HCT116 (cell line): ENCODE data around the gene DNM3. TPM values are rescaled to one million over a fixed set of nuclear protein-coding genes. Genes with fewer than 3 reads are reported as not detected.
A peak's percentile ranks its signal among the peaks of the same experiment; 100 is the strongest.

Experiments used
- ATAC-seq: fragments of 200-7000 bp; cut with Tn5 transposase; 2 replicates; pipeline ENCODE4 v1.9.1; 2020; ENCODE audit warnings: mild to moderate bottlenecking, moderate library complexity
- BruUV-seq: library from RNA; stranded (reverse); fragments of 400-500 nt; replicated peaks from 2 replicates; lab custom pipeline; 2021; lab: Mats Ljungman, UMichigan
- CTCF ChIA-PET: fragments of 300-600 bp; sonication (Branson Sonifier 250); formaldehyde crosslinking; loops from one replicate; lab custom pipeline; 2021; ENCODE audit warnings: antibody characterized with exemption; lab: Charles Lee
- POLR2A ChIA-PET: fragments of 300-600, 350-600 bp; sonication (Branson Sonifier 250); formaldehyde crosslinking; loops from one replicate; lab custom pipeline; 2021; ENCODE audit warnings: antibody characterized with exemption; lab: Charles Lee
- RAD21 ChIA-PET, 2 experiments: fragments of 300-600 bp; sonication (Branson Sonifier 250); formaldehyde crosslinking; loops; one replicate each; lab custom pipeline; 2023; ENCODE audit warnings: low total read pairs in 2 of 2; ENCODE audit not compliant: uncharacterized antibody in 2 of 2, unreplicated experiment in 2 of 2, low non-redundant PET in 1 of 2; lab: Charles Lee
- DNase-seq: peaks from one replicate; pipeline ENCODE4 v3.0.0-alpha.2; 2010; ENCODE audit warnings: low read depth, low spot score
- H2AFZ ChIP-seq: fragments of 200-600 bp; shearing (Covaris generic), sonication (generic); 2 replicates; pipeline ENCODE4 v1.6.1; 2017; ENCODE audit warnings: low read depth, mixed run types, mixed read lengths, antibody characterized with exemption, low read length; ENCODE audit not compliant: poor library complexity, severe bottlenecking
- H3K27ac ChIP-seq: 2 replicates; pipeline ENCODE4 v1.5.1; 2012; ENCODE audit warnings: low read depth, low read length
- H3K27me3 ChIP-seq: fragments of 200-600 bp; sonication (generic); 2 replicates; pipeline ENCODE4 v1.6.1; 2016; ENCODE audit warnings: mixed run types, low read length, mixed read lengths; ENCODE audit not compliant: insufficient read depth
- H3K36me3 ChIP-seq, 2 experiments: fragments of 200-500 bp in 1 of 2; fragments of 200-600 bp in 1 of 2; sonication (Bioruptor generic) in 1 of 2; sonication (generic) in 1 of 2; 2 replicates each; pipeline versions ENCODE4 v1.5.1 to v1.6.1; 2014 to 2016; ENCODE audit warnings: low read length in 2 of 2, inconsistent platforms in 1 of 2, mixed read lengths in 1 of 2, mixed run types in 1 of 2; ENCODE audit not compliant: insufficient read depth in 2 of 2, control insufficient read depth in 1 of 2
- H3K4me1 ChIP-seq, 2 experiments: fragments of 200-600 bp in 1 of 2; sonication (generic) in 1 of 2; 2 replicates each; pipeline versions ENCODE4 v1.5.1 to v1.6.1; 2012 to 2017; ENCODE audit warnings: low read length in 2 of 2, inconsistent platforms in 1 of 2, mild to moderate bottlenecking in 1 of 2, mixed read lengths in 1 of 2, mixed run types in 1 of 2, moderate library complexity in 1 of 2; ENCODE audit not compliant: insufficient read depth in 2 of 2, control insufficient read depth in 1 of 2
- H3K4me2 ChIP-seq: fragments of 200-600 bp; sonication (generic); 2 replicates; pipeline ENCODE4 v1.6.1; 2017; ENCODE audit warnings: mixed run types, low read length, mixed read lengths
- H3K4me3 ChIP-seq, 2 experiments: fragments of 200-600 bp in 1 of 2; sonication (generic) in 1 of 2; replicated peaks in 1 of 2; 2 replicates each; pipeline ENCODE4 v1.5.1; 2011 to 2016; ENCODE audit warnings: low read length in 2 of 2, control low read depth in 1 of 2, low read depth in 1 of 2, mild to moderate bottlenecking in 1 of 2, mixed read lengths in 1 of 2, mixed run types in 1 of 2
- H3K79me2 ChIP-seq: fragments of 200-600 bp; sonication (generic); 2 replicates; pipeline ENCODE4 v1.6.1; 2017; ENCODE audit warnings: mild to moderate bottlenecking, mixed run types, low read length, moderate library complexity, mixed read lengths; ENCODE audit not compliant: insufficient read depth
- H3K9ac ChIP-seq: fragments of 200-600 bp; sonication (generic); 2 replicates; pipeline ENCODE4 v1.6.1; 2016; ENCODE audit warnings: low read length, mixed read lengths
- H3K9me2 ChIP-seq: fragments of 200-600 bp; sonication (generic), shearing (Covaris generic); 2 replicates; pipeline ENCODE4 v1.6.1; 2017; ENCODE audit warnings: mixed run types, mild to moderate bottlenecking, moderate library complexity; ENCODE audit not compliant: insufficient read depth
- H3K9me3 ChIP-seq, 2 experiments: fragments of 200-500 bp in 1 of 2; fragments of 200-600 bp in 1 of 2; sonication (Bioruptor generic) in 1 of 2; sonication (generic) in 1 of 2; 2 replicates each; pipeline ENCODE4 v1.6.1; 2014 to 2017; ENCODE audit warnings: low read length in 2 of 2, mixed read lengths in 2 of 2, inconsistent platforms in 1 of 2, low read depth in 1 of 2, mild to moderate bottlenecking in 1 of 2, mixed run types in 1 of 2, moderate library complexity in 1 of 2; ENCODE audit not compliant: control insufficient read depth in 1 of 2, insufficient read depth in 1 of 2
- H4K20me1 ChIP-seq: fragments of 200-600 bp; sonication (generic), shearing (Covaris generic); 2 replicates; pipeline ENCODE4 v1.6.1; 2017; ENCODE audit warnings: mixed run types, mild to moderate bottlenecking, moderate library complexity; ENCODE audit not compliant: insufficient read depth
- ATF3 ChIP-seq: IDR thresholded peaks from 2 replicates; pipeline ENCODE4 v1.6.1; 2012
- CBX3 ChIP-seq: IDR thresholded peaks from 2 replicates; pipeline ENCODE4 v1.6.1; 2012; ENCODE audit warnings: low read depth
- CTCF ChIP-seq, 3 experiments: fragments of 200-600 bp in 1 of 3; sonication (generic) in 1 of 3; IDR thresholded peaks in 2 of 3; conservative IDR thresholded peaks in 1 of 3; 2 replicates each; pipeline ENCODE4 v1.5.1; 2012 to 2017; ENCODE audit warnings: low read depth in 2 of 3, low read length in 2 of 3, antibody characterized with exemption in 1 of 3, borderline replicate concordance in 1 of 3, control low read depth in 1 of 3, mild to moderate bottlenecking in 1 of 3, mixed read lengths in 1 of 3, mixed run types in 1 of 3, moderate library complexity in 1 of 3; ENCODE audit not compliant: insufficient read depth in 1 of 3
- EZH2 ChIP-seq: fragments of 200-600 bp; sonication (generic); IDR thresholded peaks from 2 replicates; pipeline ENCODE4 v1.6.1; 2017; ENCODE audit warnings: antibody characterized with exemption, mixed run types
- EZH2phosphoT487 ChIP-seq: fragments of 200-600 bp; IDR thresholded peaks from 2 replicates; pipeline ENCODE4 v1.6.1; 2018; ENCODE audit warnings: antibody characterized with exemption, borderline replicate concordance
- FOSL1 ChIP-seq: IDR thresholded peaks from 2 replicates; pipeline ENCODE4 v1.6.1; 2012; ENCODE audit warnings: low read depth
- JUND ChIP-seq: IDR thresholded peaks from 2 replicates; pipeline ENCODE4 v1.6.1; 2012
- REST ChIP-seq: IDR thresholded peaks from 2 replicates; pipeline ENCODE4 v1.6.1; 2012; ENCODE audit warnings: low read depth
- SP1 ChIP-seq: IDR thresholded peaks from 2 replicates; pipeline ENCODE4 v1.6.1; 2012; ENCODE audit warnings: low read depth
- ZBTB33 ChIP-seq: IDR thresholded peaks from 2 replicates; pipeline ENCODE4 v1.6.1; 2011; ENCODE audit warnings: mild to moderate bottlenecking, low read length, moderate library complexity; ENCODE audit not compliant: insufficient replicate concordance; ENCODE audit errors: extremely low read depth
- ZFX ChIP-seq: fragments of 450-650 bp; IDR thresholded peaks from 2 replicates; pipeline ENCODE4 v1.6.1; 2017
- ZNF274 ChIP-seq: fragments of 200-500 bp; sonication (Bioruptor generic); IDR thresholded peaks from 2 replicates; pipeline ENCODE4 v1.6.1; 2014; ENCODE audit warnings: mild to moderate bottlenecking, low read depth, low read length, inconsistent platforms
- intact Hi-C: fragments of 100-400 bp; cut with micrococcal nuclease; formaldehyde crosslinking; loops from 2 replicates; pipeline ENCODE4 v1.10.0; 2022
- total RNA-seq: library from RNA; stranded (reverse); gene quantifications from one replicate; pipeline ENCODE4 v1.2.1, GENCODE V29; 2021; ENCODE audit not compliant: unreplicated experiment

DNM3 gene
- total RNA-seq, 1 experiment from 2014 or later: 3.1 TPM

- Histone ChIP-seq H3K79me2 (no peaks in the 10 kb centered on the region), H3K9me3 (no peaks in the 10 kb centered on the region), H3K4me3 (no peak overlapping the region), H3K9me2 (no peaks in the 10 kb centered on the region), H3K4me1 (peaks cover 20 to 29% of the 10 kb centered on the region in 2 experiments), H4K20me1 (no peaks in the 10 kb centered on the region), H3K27me3 (no peaks in the 10 kb centered on the region), H3K9ac (no peak overlapping the region), H3K4me2 (peak overlapping the region; percentile 2; the same call in 1 of the 2 replicates), H3K36me3 (no peaks in the 10 kb centered on the region)
- ATAC-seq (no peak), DNase-seq (no peak)
- ChIA-PET RAD21 (no interaction called here), POLR2A (no interaction called here), CTCF (no interaction called here)
- no TSS peak for BruUV-seq
- TF ChIP-seq ATF3 (no peak), FOSL1 (no peak), EZH2 (no peak), REST (no peak), JUND (no peak), ZFX (no peak), CTCF (IDR thresholded peaks at IDR 0.05 in 2 of 3, conservative IDR thresholded peaks at IDR 0.05 in 1 of 3; ENCODE audit: borderline replicate concordance in 1 of 3, insufficient read depth in 1 of 3, low read depth in 2 of 3, low read length in 2 of 3) (no peak), ZBTB33 (no peak), ZNF274 (no peak), SP1 (no peak), CBX3 (no peak), EZH2phosphoT487 (no peak)
- TF ChIP-seq, all 23 proteins: peak for 0
- H2AFZ ChIP-seq: no peak overlapping the region
- H3K27ac ChIP-seq: no peak overlapping the region
- intact Hi-C loops: no loop called here
Observed at GRCh38 chr1:172326136-172326535, 484.8 kb downstream of the DNM3 start.
